HEK293 (cell line): ENCODE measurements around the gene TMEM164.
A peak's percentile ranks its signal among the peaks of the same experiment; 100 is the strongest.

Source experiments
- CTCF ChIP-seq: fragments of 450-650 bp; formaldehyde crosslinking; IDR thresholded peaks from 2 replicates; pipeline ENCODE4 v1.5.1; 2016; ENCODE audit warnings: missing biosample characterization, missing genetic modification characterization
- FEZF1 ChIP-seq: fragments of 450-650 bp; formaldehyde crosslinking; IDR thresholded peaks from 2 replicates; pipeline ENCODE4 v1.5.1; 2016; ENCODE audit warnings: missing biosample characterization, missing genetic modification characterization
- GLIS1 ChIP-seq: fragments of 450-650 bp; formaldehyde crosslinking; IDR thresholded peaks from 2 replicates; pipeline ENCODE4 v1.5.1; 2016; ENCODE audit warnings: missing biosample characterization, missing genetic modification characterization
- HOXA7 ChIP-seq: sonication (generic); formaldehyde crosslinking; IDR thresholded peaks from 2 replicates; pipeline ENCODE4 v1.8.1; 2022; ENCODE audit warnings: missing genetic modification reagents, borderline replicate concordance
- IKZF3 ChIP-seq: fragments of 450-650 bp; IDR thresholded peaks from 2 replicates; pipeline ENCODE4 v1.5.0; 2018; ENCODE audit warnings: missing biosample characterization, mild to moderate bottlenecking, missing genetic modification characterization, moderate library complexity
- MYNN ChIP-seq: fragments of 450-650 bp; formaldehyde crosslinking; IDR thresholded peaks from 2 replicates; pipeline ENCODE4 v1.5.1; 2016; ENCODE audit warnings: missing biosample characterization, missing genetic modification characterization, borderline replicate concordance
- MZF1 ChIP-seq: fragments of 450-650 bp; formaldehyde crosslinking; IDR thresholded peaks from 2 replicates; pipeline ENCODE4 v1.5.1; 2017; ENCODE audit warnings: missing biosample characterization, missing genetic modification characterization, borderline replicate concordance
- PRDM10 ChIP-seq: fragments of 450-650 bp; formaldehyde crosslinking; IDR thresholded peaks from 2 replicates; pipeline ENCODE4 v1.5.1; 2016; ENCODE audit warnings: missing biosample characterization, missing genetic modification characterization
- PRDM2 ChIP-seq: fragments of 450-650 bp; formaldehyde crosslinking; IDR thresholded peaks from 2 replicates; pipeline ENCODE4 v1.5.1; 2016; ENCODE audit warnings: missing biosample characterization, missing genetic modification characterization, borderline replicate concordance
- ZBTB7A ChIP-seq: fragments of 450-650 bp; formaldehyde crosslinking; IDR thresholded peaks from 2 replicates; pipeline ENCODE4 v1.5.1; 2016; ENCODE audit warnings: low read depth, missing biosample characterization, missing genetic modification characterization
- ZFHX2 ChIP-seq: fragments of 450-650 bp; formaldehyde crosslinking; conservative IDR thresholded peaks from 2 replicates; pipeline ENCODE4 v1.5.1; 2016; ENCODE audit warnings: missing biosample characterization, missing genetic modification characterization
- ZNF155 ChIP-seq: fragments of 450-650 bp; formaldehyde crosslinking; IDR thresholded peaks from 2 replicates; pipeline ENCODE4 v1.5.1; 2016; ENCODE audit warnings: missing biosample characterization, missing genetic modification characterization
- ZNF16 ChIP-seq: fragments of 450-650 bp; formaldehyde crosslinking; IDR thresholded peaks from 2 replicates; pipeline ENCODE4 v1.5.1; 2016; ENCODE audit warnings: low read depth, missing biosample characterization, missing genetic modification characterization
- ZNF2 ChIP-seq: fragments of 450-650 bp; formaldehyde crosslinking; IDR thresholded peaks from 2 replicates; pipeline ENCODE4 v1.5.1; 2016; ENCODE audit warnings: missing biosample characterization, missing genetic modification characterization
- ZNF266 ChIP-seq: fragments of 450-650 bp; formaldehyde crosslinking; IDR thresholded peaks from 2 replicates; pipeline ENCODE4 v1.5.1; 2016; ENCODE audit warnings: missing biosample characterization, missing genetic modification characterization, low read depth
- ZNF292 ChIP-seq: fragments of 450-650 bp; formaldehyde crosslinking; IDR thresholded peaks from 2 replicates; pipeline ENCODE4 v1.5.1; 2016; ENCODE audit warnings: low read depth, missing biosample characterization, missing genetic modification characterization, borderline replicate concordance
- ZNF433 ChIP-seq: fragments of 450-650 bp; formaldehyde crosslinking; IDR thresholded peaks from 2 replicates; pipeline ENCODE4 v1.5.1; 2016; ENCODE audit warnings: missing biosample characterization, missing genetic modification characterization, low read depth
- ZNF548 ChIP-seq: fragments of 450-650 bp; formaldehyde crosslinking; IDR thresholded peaks from 2 replicates; pipeline ENCODE4 v1.5.1; 2016; ENCODE audit warnings: missing biosample characterization, missing genetic modification characterization
- ZNF571 ChIP-seq: fragments of 450-650 bp; formaldehyde crosslinking; IDR thresholded peaks from 2 replicates; pipeline ENCODE4 v1.5.0; 2017; ENCODE audit warnings: missing biosample characterization, missing genetic modification characterization
- ZNF600 ChIP-seq: fragments of 450-650 bp; formaldehyde crosslinking; IDR thresholded peaks from 2 replicates; pipeline ENCODE4 v1.5.1; 2016; ENCODE audit warnings: missing biosample characterization, missing genetic modification characterization
- TF ChIP-seq, protein P1 (sequence below): fragments of 450-650 bp; formaldehyde crosslinking; IDR thresholded peaks from 2 replicates; pipeline ENCODE4 v1.5.1; 2016; ENCODE audit warnings: missing biosample characterization, missing genetic modification characterization
- TF ChIP-seq, protein P2 (sequence below): fragments of 450-650 bp; formaldehyde crosslinking; IDR thresholded peaks from 2 replicates; pipeline ENCODE4 v1.5.1; 2016; ENCODE audit warnings: missing biosample characterization, missing genetic modification characterization
- TF ChIP-seq, protein P3 (sequence below): fragments of 450-650 bp; formaldehyde crosslinking; IDR thresholded peaks from 2 replicates; pipeline ENCODE4 v1.5.1; 2016; ENCODE audit warnings: missing biosample characterization, missing genetic modification characterization
- TF ChIP-seq, protein P4 (sequence below): fragments of 450-650 bp; formaldehyde crosslinking; IDR thresholded peaks from 2 replicates; pipeline ENCODE4 v1.5.1; 2017; ENCODE audit warnings: missing biosample characterization, missing genetic modification characterization

TMEM164 gene

DNA sequence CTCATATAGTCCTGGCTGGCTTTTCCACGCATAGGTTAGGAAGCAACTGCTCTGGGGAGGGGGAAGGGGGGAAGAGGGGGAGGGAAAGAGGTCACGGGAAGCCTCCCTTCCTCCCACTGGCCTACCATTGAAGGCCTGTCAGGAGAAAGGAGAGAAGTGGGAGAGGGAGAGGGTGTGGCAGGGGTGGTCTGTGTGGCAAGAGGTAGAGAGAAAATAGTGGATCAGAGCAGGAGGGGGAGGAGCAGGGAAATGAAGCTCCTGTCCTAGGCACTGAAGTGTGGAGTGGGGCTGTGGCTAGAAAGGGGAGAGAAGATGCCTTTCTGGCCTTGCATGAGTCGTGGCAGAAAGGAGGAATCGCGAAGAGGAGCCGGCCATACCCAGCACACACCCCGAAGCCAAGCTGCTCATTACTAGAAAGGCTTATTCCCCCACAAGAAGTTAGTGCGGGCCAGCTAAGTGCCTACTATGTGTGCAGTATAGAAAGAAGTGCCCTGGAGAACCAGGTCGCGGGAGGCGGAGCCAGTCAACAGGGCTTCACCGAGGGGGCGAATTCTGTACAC lies 1.1 kb upstream of the TMEM164 start (continued):
- TF ChIP-seq PRDM10 (tag by site-specific recombination): peak; percentile 62
- 0 out of 2 replicates have a peak, but pooled peaks have one; percentile 20 for TF ChIP-seq ZNF433 (tag by site-specific recombination)
- no peak for TF ChIP-seq GLIS1 (tag by site-specific recombination)
- no peak for TF ChIP-seq ZNF292 (tag by site-specific recombination)
- TF ChIP-seq MZF1: no peak
- TF ChIP-seq ZNF266 (tag by site-specific recombination): no peak
- TF ChIP-seq ZFHX2 (tag by site-specific recombination): no peak
- TF ChIP-seq IKZF3: no peak
- TF ChIP-seq ZNF548 (tag by site-specific recombination): no peak
- no peak for TF ChIP-seq ZNF16 (tag by site-specific recombination)
- TF ChIP-seq HOXA7: no peak
- TF ChIP-seq ZNF571 (tag by site-specific recombination): no peak
- TF ChIP-seq, protein P1, sequence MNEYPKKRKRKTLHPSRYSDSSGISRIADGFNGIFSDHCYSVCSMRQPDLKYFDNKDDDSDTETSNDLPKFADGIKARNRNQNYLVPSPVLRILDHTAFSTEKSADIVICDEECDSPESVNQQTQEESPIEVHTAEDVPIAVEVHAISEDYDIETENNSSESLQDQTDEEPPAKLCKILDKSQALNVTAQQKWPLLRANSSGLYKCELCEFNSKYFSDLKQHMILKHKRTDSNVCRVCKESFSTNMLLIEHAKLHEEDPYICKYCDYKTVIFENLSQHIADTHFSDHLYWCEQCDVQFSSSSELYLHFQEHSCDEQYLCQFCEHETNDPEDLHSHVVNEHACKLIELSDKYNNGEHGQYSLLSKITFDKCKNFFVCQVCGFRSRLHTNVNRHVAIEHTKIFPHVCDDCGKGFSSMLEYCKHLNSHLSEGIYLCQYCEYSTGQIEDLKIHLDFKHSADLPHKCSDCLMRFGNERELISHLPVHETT (tag by site-specific recombination): no peak
- TF ChIP-seq PRDM2 (tag by site-specific recombination): no peak
- TF ChIP-seq FEZF1: no peak
- no peak for TF ChIP-seq MYNN (tag by site-specific recombination)
- TF ChIP-seq ZBTB7A: no peak
- no peak for TF ChIP-seq CTCF
- TF ChIP-seq, protein P2, sequence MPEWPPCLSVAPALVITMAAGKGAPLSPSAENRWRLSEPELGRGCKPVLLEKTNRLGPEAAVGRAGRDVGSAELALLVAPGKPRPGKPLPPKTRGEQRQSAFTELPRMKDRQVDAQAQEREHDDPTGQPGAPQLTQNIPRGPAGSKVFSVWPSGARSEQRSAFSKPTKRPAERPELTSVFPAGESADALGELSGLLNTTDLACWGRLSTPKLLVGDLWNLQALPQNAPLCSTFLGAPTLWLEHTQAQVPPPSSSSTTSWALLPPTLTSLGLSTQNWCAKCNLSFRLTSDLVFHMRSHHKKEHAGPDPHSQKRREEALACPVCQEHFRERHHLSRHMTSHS (tag by site-specific recombination): no peak
- no peak for TF ChIP-seq ZNF2 (tag by site-specific recombination)
- TF ChIP-seq ZNF155: no peak
- TF ChIP-seq, protein P3, sequence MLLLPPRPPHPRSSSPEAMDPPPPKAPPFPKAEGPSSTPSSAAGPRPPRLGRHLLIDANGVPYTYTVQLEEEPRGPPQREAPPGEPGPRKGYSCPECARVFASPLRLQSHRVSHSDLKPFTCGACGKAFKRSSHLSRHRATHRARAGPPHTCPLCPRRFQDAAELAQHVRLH (tag by site-specific recombination): no peak
- TF ChIP-seq, protein P4, sequence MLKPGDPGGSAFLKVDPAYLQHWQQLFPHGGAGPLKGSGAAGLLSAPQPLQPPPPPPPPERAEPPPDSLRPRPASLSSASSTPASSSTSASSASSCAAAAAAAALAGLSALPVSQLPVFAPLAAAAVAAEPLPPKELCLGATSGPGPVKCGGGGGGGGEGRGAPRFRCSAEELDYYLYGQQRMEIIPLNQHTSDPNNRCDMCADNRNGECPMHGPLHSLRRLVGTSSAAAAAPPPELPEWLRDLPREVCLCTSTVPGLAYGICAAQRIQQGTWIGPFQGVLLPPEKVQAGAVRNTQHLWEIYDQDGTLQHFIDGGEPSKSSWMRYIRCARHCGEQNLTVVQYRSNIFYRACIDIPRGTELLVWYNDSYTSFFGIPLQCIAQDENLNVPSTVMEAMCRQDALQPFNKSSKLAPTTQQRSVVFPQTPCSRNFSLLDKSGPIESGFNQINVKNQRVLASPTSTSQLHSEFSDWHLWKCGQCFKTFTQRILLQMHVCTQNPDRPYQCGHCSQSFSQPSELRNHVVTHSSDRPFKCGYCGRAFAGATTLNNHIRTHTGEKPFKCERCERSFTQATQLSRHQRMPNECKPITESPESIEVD (tag by site-specific recombination): no peak
- TF ChIP-seq ZNF600 (tag by site-specific recombination): peak; percentile 67; the same call in 1 of the 2 replicates
